ENCODE results near the gene TMX4.
"Not testable (repeated sequence)": the region's sequence is repeated elsewhere in the genome, so short reads cannot be mapped to it uniquely, and the experiment has no call there.

The TMX4 gene

GRCh38 chr20:7966176-7966575 lies 53.4 kb downstream of the TMX4 start:
- DNase-seq (ENCODE audit: low spot score): no peak
- no peak for TF ChIP-seq CTCF (IDR thresholded peaks at IDR 0.05; ENCODE audit: extremely low read depth, insufficient read depth, missing control alignments)
- in situ Hi-C loops (cut with MboI; ENCODE audit: low pct_unique_long_range_greater_than_20kb, low sequenced_read_pairs, unreplicated experiment): no loop called here

GRCh38 chr20:7959484-7959883 lies 60.1 kb downstream of the TMX4 start:
- in situ Hi-C loops (cut with MboI; ENCODE audit: low pct_unique_long_range_greater_than_20kb, low sequenced_read_pairs, unreplicated experiment): no loop called here
- DNase-seq (ENCODE audit: low spot score): no peak
- TF ChIP-seq CTCF (IDR thresholded peaks at IDR 0.05; ENCODE audit: extremely low read depth, insufficient read depth, missing control alignments): no peak

GRCh38 chr20:7956561-7956960 lies 63.0 kb downstream of the TMX4 start:
- in situ Hi-C loops (cut with MboI; ENCODE audit: low pct_unique_long_range_greater_than_20kb, low sequenced_read_pairs, unreplicated experiment); DNase-seq (ENCODE audit: low spot score): not testable (repeated sequence)

- in situ Hi-C loops (cut with MboI; ENCODE audit: low pct_unique_long_range_greater_than_20kb, low sequenced_read_pairs, unreplicated experiment): no loop called here
- no peak for TF ChIP-seq CTCF (IDR thresholded peaks at IDR 0.05; ENCODE audit: extremely low read depth, insufficient read depth, missing control alignments)
- DNase-seq (ENCODE audit: low spot score): no peak
Observed at GRCh38 chr20:7950387-7950786, 69.2 kb downstream of the TMX4 start.

- no peak for TF ChIP-seq CTCF (IDR thresholded peaks at IDR 0.05; ENCODE audit: extremely low read depth, insufficient read depth, missing control alignments)
- DNase-seq (ENCODE audit: low spot score): no peak
- in situ Hi-C loops (cut with MboI; ENCODE audit: low pct_unique_long_range_greater_than_20kb, low sequenced_read_pairs, unreplicated experiment): no loop called here
Observed at GRCh38 chr20:7943891-7944290, 75.7 kb downstream of the TMX4 start.

GRCh38 chr20:7940341-7940740 lies 79.2 kb downstream of the TMX4 start, which contains the start of gene HAO1:
Gene HAO1 (minus strand): TSS chr20:7940458. CDS start chr20:7940422, 36 bp downstream.
- in situ Hi-C loops (cut with MboI; ENCODE audit: low pct_unique_long_range_greater_than_20kb, low sequenced_read_pairs, unreplicated experiment): no loop called here
- DNase-seq (ENCODE audit: low spot score): no peak
- TF ChIP-seq CTCF (IDR thresholded peaks at IDR 0.05; ENCODE audit: extremely low read depth, insufficient read depth, missing control alignments): no peak

- no peak for DNase-seq (ENCODE audit: low spot score)
- no peak for TF ChIP-seq CTCF (IDR thresholded peaks at IDR 0.05; ENCODE audit: extremely low read depth, insufficient read depth, missing control alignments)
- in situ Hi-C loops (cut with MboI; ENCODE audit: low pct_unique_long_range_greater_than_20kb, low sequenced_read_pairs, unreplicated experiment): no loop called here
Observed at GRCh38 chr20:7939663-7940062, 79.9 kb downstream of the TMX4 start.

Data from GM13977 (cell line).